ENCODE results near the gene STK11. TPM values are rescaled to one million over a fixed set of nuclear protein-coding genes. Genes with fewer than 3 reads are reported as not detected.
"Not testable (repeated sequence)": the region's sequence is repeated elsewhere in the genome, so short reads cannot be mapped to it uniquely, and the experiment has no call there.

Gene STK11
- total RNA-seq, 4 donors from 2014 or later: 38.0 to 48.4 (median 44.2) TPM

GRCh38 chr19:1243768-1244692 lies 38.5 kb downstream of the STK11 start:
- peak; percentile 70 for DNase-seq (ENCODE audit: low spot score)
- peak in 2 of 3 donors; percentile 38 to 87 for TF ChIP-seq CTCF (IDR thresholded peaks at IDR 0.05)
- peak; percentile 19 for ATAC-seq (ENCODE audit: low FRiP score)

- ATAC-seq (ENCODE audit: low FRiP score): peak; percentile 1
- DNase-seq (ENCODE audit: low spot score): no peak
- no peak for TF ChIP-seq CTCF (IDR thresholded peaks at IDR 0.05)
These were observed 39.3 kb downstream of the STK11 start for GRCh38 chr19:1244693-1245451.

GRCh38 chr19:1245494-1246264 lies 40.1 kb downstream of the STK11 start:
- TF ChIP-seq CTCF (IDR thresholded peaks at IDR 0.05): no peak
- no peak for DNase-seq (ENCODE audit: low spot score)
- no peak for ATAC-seq (ENCODE audit: low FRiP score)

- not testable (repeated sequence) for DNase-seq (ENCODE audit: low spot score)
These were observed 40.9 kb downstream of the STK11 start for GRCh38 chr19:1246265-1247087.

GRCh38 chr19:1247748-1248138 lies 42.2 kb downstream of the STK11 start:
- no peak for TF ChIP-seq CTCF (IDR thresholded peaks at IDR 0.05)
- ATAC-seq (ENCODE audit: low FRiP score) (no peak), DNase-seq (ENCODE audit: low spot score) (no peak)

More at GRCh38 chr19:1246265-1247087, 40.9 kb downstream of the STK11 start:
- ATAC-seq (ENCODE audit: low FRiP score): not testable (repeated sequence)

GRCh38 chr19:1248139-1248785 lies 42.7 kb downstream of the STK11 start, which contains the start of gene MIDN:
Gene MIDN, plus strand, starts transcription at chr19:1248583. Its CDS starts 1,714 bp downstream, at chr19:1250297.
- DNase-seq (ENCODE audit: low spot score) (no peak), ATAC-seq (ENCODE audit: low FRiP score) (peak; percentile 35)
- no peak for TF ChIP-seq CTCF (IDR thresholded peaks at IDR 0.05)
